Skeletal muscle tissue (tissue), 5 donors: ENCODE measurements around the gene HOXA13. TPM values are rescaled to one million over a fixed set of nuclear protein-coding genes. Genes with fewer than 3 reads are reported as not detected.
A peak's percentile ranks its signal among the peaks of the same experiment; 100 is the strongest.

Source experiments
- H3K27ac ChIP-seq: one replicate; pipeline ENCODE4 v1.7.0; 2013; ENCODE audit warnings: mild to moderate bottlenecking, low read depth, low read length, inconsistent platforms
- H3K27me3 ChIP-seq, 3 donors: one replicate each; pipeline ENCODE4 v1.7.0; 2013; ENCODE audit warnings: low read length in 3 of 3; ENCODE audit not compliant: control insufficient read depth in 3 of 3, insufficient read depth in 3 of 3
- H3K36me3 ChIP-seq, 3 donors: one replicate each; pipeline ENCODE4 v1.7.0; 2013; ENCODE audit warnings: low read length in 3 of 3; ENCODE audit not compliant: control insufficient read depth in 3 of 3, insufficient read depth in 3 of 3
- H3K4me1 ChIP-seq, 3 donors: one replicate each; pipeline ENCODE4 v1.7.0; 2013; ENCODE audit warnings: low read length in 3 of 3, mild to moderate bottlenecking in 3 of 3; ENCODE audit not compliant: control insufficient read depth in 3 of 3, insufficient read depth in 3 of 3
- H3K4me3 ChIP-seq, 3 donors: one replicate each; pipeline ENCODE4 v1.7.0; 2013; ENCODE audit warnings: low read length in 3 of 3
- H3K9ac ChIP-seq, 3 donors: one replicate each; pipeline ENCODE4 v1.7.0; 2013; ENCODE audit warnings: low read length in 3 of 3, mild to moderate bottlenecking in 3 of 3, moderate library complexity in 2 of 3, low read depth in 1 of 3
- H3K9me3 ChIP-seq, 3 donors: one replicate each; pipeline ENCODE4 v1.7.0; 2013; ENCODE audit warnings: low read length in 3 of 3; ENCODE audit not compliant: control insufficient read depth in 3 of 3
- small RNA-seq: library from RNA; depleted of rRNA; stranded (forward); fragments of <200 nt; gene quantifications from one replicate; pipeline ENCODE3, GENCODE V24; 2014
- total RNA-seq: library from RNA; depleted of rRNA; stranded (reverse); fragments of >200 nt; gene quantifications from one replicate; pipeline ENCODE4 v1.2.3, GENCODE V29; 2014
- donor health status: Osteomylitis.

HOXA13 gene
- total RNA-seq, 1 donor from 2014 or later, result 0.52 TPM

GRCh38 chr7:27146491-27147198 lies 53.2 kb downstream of the HOXA13 start:
- no peaks in the 10 kb centered on the region for H3K9me3 ChIP-seq
- peaks cover 10 to 35% (median 23%) of the 10 kb centered on the region in 3 donors for H3K36me3 ChIP-seq
- peak overlapping the region; percentile 71 for H3K27ac ChIP-seq
- H3K4me1 ChIP-seq, result peaks cover 40 to 46% (median 46%) of the 10 kb centered on the region in 3 donors
- peak overlapping the region; percentile 59 to 98 (median 72) for H3K4me3 ChIP-seq
- H3K27me3 ChIP-seq, result no peaks in the 10 kb centered on the region
- peak overlapping the region in 1 of 3 donors; percentile 62 for H3K9ac ChIP-seq

GRCh38 chr7:27145914-27146412 lies 53.9 kb downstream of the HOXA13 start:
- H3K36me3 ChIP-seq, result peaks cover 16 to 41% (median 25%) of the 10 kb centered on the region in 3 donors
- no peaks in the 10 kb centered on the region for H3K27me3 ChIP-seq
- peaks cover 33 to 40% (median 39%) of the 10 kb centered on the region in 3 donors for H3K4me1 ChIP-seq
- no peak overlapping the region for H3K27ac ChIP-seq
- H3K9me3 ChIP-seq, result no peaks in the 10 kb centered on the region
- H3K9ac ChIP-seq, result no peak overlapping the region
- no peak overlapping the region for H3K4me3 ChIP-seq

- no peak overlapping the region for H3K9ac ChIP-seq
- H3K27ac ChIP-seq, result no peak overlapping the region
- peaks cover 17 to 44% (median 27%) of the 10 kb centered on the region in 3 donors for H3K36me3 ChIP-seq
- no peak overlapping the region for H3K4me3 ChIP-seq
- H3K4me1 ChIP-seq, result peaks cover 30 to 37% (median 35%) of the 10 kb centered on the region in 3 donors
- H3K9me3 ChIP-seq, result no peaks in the 10 kb centered on the region
- no peaks in the 10 kb centered on the region for H3K27me3 ChIP-seq
Observed at GRCh38 chr7:27145165-27145913, 54.6 kb downstream of the HOXA13 start.

- no peaks in the 10 kb centered on the region for H3K27me3 ChIP-seq
- no peak overlapping the region for H3K27ac ChIP-seq
- no peaks in the 10 kb centered on the region for H3K9me3 ChIP-seq
- H3K4me3 ChIP-seq, result no peak overlapping the region
- peaks cover 17 to 44% (median 27%) of the 10 kb centered on the region in 3 donors for H3K36me3 ChIP-seq
- peaks cover 26 to 31% (median 30%) of the 10 kb centered on the region in 3 donors for H3K4me1 ChIP-seq
- no peak overlapping the region for H3K9ac ChIP-seq
Observed at GRCh38 chr7:27144781-27145164, 55.1 kb downstream of the HOXA13 start.

Small RNA genes within 50 kb of the gene (small RNA-seq; reads per million reads assigned to genes)
- gene AC004080.5 (not detected), gene RF02140 (not detected), gene RF02141 (not detected)

Other genes starting within 250 kb of the HOXA13 start
- not detected for gene HOXA1, start 104.1 kb downstream of the HOXA13 start, total RNA-seq
- under 0.01 TPM for gene HOXA2, start 97.4 kb downstream of the HOXA13 start, total RNA-seq
- gene HOXA4, start 69.3 kb downstream of the HOXA13 start, total RNA-seq, result 2.1 TPM
- 4.2 TPM for gene HOXA5, start 56.4 kb downstream of the HOXA13 start, total RNA-seq
- 3.1 TPM for gene HOXA6, start 52.3 kb downstream of the HOXA13 start, total RNA-seq
- gene HOXA3, start 47.5 kb downstream of the HOXA13 start, total RNA-seq, result 3.7 TPM
- 1.6 TPM for gene HOXA7, start 43.4 kb downstream of the HOXA13 start, total RNA-seq
- 7.8 TPM for gene HOXA9, start 34.6 kb downstream of the HOXA13 start, total RNA-seq
- 13.6 TPM for gene HOXA10, start 25.8 kb downstream of the HOXA13 start, total RNA-seq
- 2.1 TPM for gene HOXA11, start 14.9 kb downstream of the HOXA13 start, total RNA-seq
- gene EVX1, start 42.7 kb upstream of the HOXA13 start, total RNA-seq, result not detected